Activated CD4-positive, alpha-beta T cell treated with anti-CD3 and anti-CD28 coated beads for 24 hours (primary cell): ENCODE results near the gene NIPSNAP3A.

Source experiments
- DNase-seq, 2 donors: peaks; one replicate each; pipeline ENCODE4 v3.0.0-alpha.2; 2020; ENCODE audit warnings: low read depth in 2 of 2

The NIPSNAP3A gene

GRCh38 chr9:104774831-104775573 is 27.5 kb downstream of the NIPSNAP3A start:
- DNase-seq, result no peak

- no peak for DNase-seq
These were observed 28.1 kb downstream of the NIPSNAP3A start for GRCh38 chr9:104775574-104775936.

GRCh38 chr9:104775976-104776375 is 28.5 kb downstream of the NIPSNAP3A start:
- DNase-seq, result no peak

GRCh38 chr9:104776797-104777196 is 29.3 kb downstream of the NIPSNAP3A start:
- no peak for DNase-seq

GRCh38 chr9:104778802-104779201 is 31.3 kb downstream of the NIPSNAP3A start:
- DNase-seq, result no peak

GRCh38 chr9:104779334-104779733 is 31.9 kb downstream of the NIPSNAP3A start:
- DNase-seq, result no peak

GRCh38 chr9:104779946-104780535 is 32.6 kb downstream of the NIPSNAP3A start:
- DNase-seq, result no peak

GRCh38 chr9:104780796-104781395 is 33.4 kb downstream of the NIPSNAP3A start:
- DNase-seq, result no peak

GRCh38 chr9:104783588-104783987 is 36.1 kb downstream of the NIPSNAP3A start:
- DNase-seq, result no peak

GRCh38 chr9:104784098-104784497 is 36.6 kb downstream of the NIPSNAP3A start:
- no peak for DNase-seq

GRCh38 chr9:104786293-104786692 is 38.8 kb downstream of the NIPSNAP3A start:
- no peak for DNase-seq

- DNase-seq, result no peak
These were observed 40.0 kb downstream of the NIPSNAP3A start for GRCh38 chr9:104787306-104788015.

GRCh38 chr9:104788251-104788650 is 40.8 kb downstream of the NIPSNAP3A start:
- DNase-seq, result no peak

- DNase-seq, result no peak
These were observed 46.6 kb downstream of the NIPSNAP3A start for GRCh38 chr9:104794070-104794469.

- DNase-seq, result no peak
These were observed 47.6 kb downstream of the NIPSNAP3A start for GRCh38 chr9:104795082-104795481.

- no peak for DNase-seq
These were observed 48.4 kb downstream of the NIPSNAP3A start for GRCh38 chr9:104795857-104796256.

GRCh38 chr9:104798209-104798995 is 50.9 kb downstream of the NIPSNAP3A start:
- no peak for DNase-seq

GRCh38 chr9:104800068-104800785 is 52.7 kb downstream of the NIPSNAP3A start:
- DNase-seq, result no peak

GRCh38 chr9:104802110-104802509 is 54.6 kb downstream of the NIPSNAP3A start:
- DNase-seq, result no peak

- DNase-seq, result no peak
These were observed 55.4 kb downstream of the NIPSNAP3A start for GRCh38 chr9:104802906-104803305.

- no peak for DNase-seq
These were observed 58.0 kb downstream of the NIPSNAP3A start for GRCh38 chr9:104805441-104805840.
